Measurements from ENCODE around the gene ABCB11.
"Not testable (repeated sequence)": the region's sequence is repeated elsewhere in the genome, so short reads cannot be mapped to it uniquely, and the experiment has no call there.

ABCB11 gene

DNA sequence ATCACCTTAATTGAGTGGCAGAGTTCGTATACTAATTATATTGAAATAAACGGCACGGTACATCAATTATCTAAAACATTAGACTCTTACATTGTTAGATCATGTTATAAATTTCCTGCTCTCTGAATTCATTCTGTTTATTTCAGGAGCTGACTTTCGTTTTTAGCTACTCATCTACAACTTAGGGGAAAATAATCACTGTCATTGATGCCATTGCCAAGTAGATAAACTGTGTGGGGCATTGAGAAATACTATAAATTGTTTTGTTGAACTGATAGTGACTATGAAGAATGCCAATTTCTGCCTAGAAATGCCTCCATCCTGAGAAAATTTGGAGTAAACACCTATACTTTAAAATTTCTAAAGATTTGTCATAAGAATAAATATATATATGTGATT lies 17.5 kb downstream of the ABCB11 start:
- H3K79me2 ChIP-seq (ENCODE audit: low read length): no peaks in the 10 kb centered on the region
- no peaks in the 10 kb centered on the region for H3F3A ChIP-seq (ENCODE audit: insufficient read depth, low read length)
- TF ChIP-seq EZH2phosphoT487 (IDR thresholded peaks at IDR 0.05; ENCODE audit: low read length) (no peak), EZH2 (optimal IDR thresholded peaks at IDR 0.05; ENCODE audit: low read depth, low read length) (no peak)
- TF ChIP-seq, protein P1, sequence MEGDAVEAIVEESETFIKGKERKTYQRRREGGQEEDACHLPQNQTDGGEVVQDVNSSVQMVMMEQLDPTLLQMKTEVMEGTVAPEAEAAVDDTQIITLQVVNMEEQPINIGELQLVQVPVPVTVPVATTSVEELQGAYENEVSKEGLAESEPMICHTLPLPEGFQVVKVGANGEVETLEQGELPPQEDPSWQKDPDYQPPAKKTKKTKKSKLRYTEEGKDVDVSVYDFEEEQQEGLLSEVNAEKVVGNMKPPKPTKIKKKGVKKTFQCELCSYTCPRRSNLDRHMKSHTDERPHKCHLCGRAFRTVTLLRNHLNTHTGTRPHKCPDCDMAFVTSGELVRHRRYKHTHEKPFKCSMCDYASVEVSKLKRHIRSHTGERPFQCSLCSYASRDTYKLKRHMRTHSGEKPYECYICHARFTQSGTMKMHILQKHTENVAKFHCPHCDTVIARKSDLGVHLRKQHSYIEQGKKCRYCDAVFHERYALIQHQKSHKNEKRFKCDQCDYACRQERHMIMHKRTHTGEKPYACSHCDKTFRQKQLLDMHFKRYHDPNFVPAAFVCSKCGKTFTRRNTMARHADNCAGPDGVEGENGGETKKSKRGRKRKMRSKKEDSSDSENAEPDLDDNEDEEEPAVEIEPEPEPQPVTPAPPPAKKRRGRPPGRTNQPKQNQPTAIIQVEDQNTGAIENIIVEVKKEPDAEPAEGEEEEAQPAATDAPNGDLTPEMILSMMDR (IDR thresholded peaks at IDR 0.05; ENCODE audit: low read length): no peak
- no peak overlapping the region for H3K4me2 ChIP-seq (ENCODE audit: low read depth, low read length)
- no peaks in the 10 kb centered on the region for H3K27me3 ChIP-seq (replicated peaks; ENCODE audit: insufficient read depth, low read length)
- no peak overlapping the region for H3K27ac ChIP-seq (ENCODE audit: low read length)
- H3K36me3 ChIP-seq (replicated peaks; ENCODE audit: insufficient read depth, low read length): no peaks in the 10 kb centered on the region
- no peak for DNase-seq
- no peak overlapping the region for H3K4me3 ChIP-seq (ENCODE audit: low read length)
- no peak overlapping the region for H2AFZ ChIP-seq (ENCODE audit: low read length)
- no peaks in the 10 kb centered on the region for H4K20me1 ChIP-seq (ENCODE audit: insufficient read depth, low read length)
- no peaks in the 10 kb centered on the region for H3K4me1 ChIP-seq (ENCODE audit: low read length)
- H3K9me3 ChIP-seq (replicated peaks; ENCODE audit: insufficient read depth, low read length): no peaks in the 10 kb centered on the region
- no peaks in the 10 kb centered on the region for H3K9me2 ChIP-seq (replicated peaks; ENCODE audit: insufficient read depth, low read length)
- H3K9ac ChIP-seq (ENCODE audit: low read length): no peak overlapping the region

DNA sequence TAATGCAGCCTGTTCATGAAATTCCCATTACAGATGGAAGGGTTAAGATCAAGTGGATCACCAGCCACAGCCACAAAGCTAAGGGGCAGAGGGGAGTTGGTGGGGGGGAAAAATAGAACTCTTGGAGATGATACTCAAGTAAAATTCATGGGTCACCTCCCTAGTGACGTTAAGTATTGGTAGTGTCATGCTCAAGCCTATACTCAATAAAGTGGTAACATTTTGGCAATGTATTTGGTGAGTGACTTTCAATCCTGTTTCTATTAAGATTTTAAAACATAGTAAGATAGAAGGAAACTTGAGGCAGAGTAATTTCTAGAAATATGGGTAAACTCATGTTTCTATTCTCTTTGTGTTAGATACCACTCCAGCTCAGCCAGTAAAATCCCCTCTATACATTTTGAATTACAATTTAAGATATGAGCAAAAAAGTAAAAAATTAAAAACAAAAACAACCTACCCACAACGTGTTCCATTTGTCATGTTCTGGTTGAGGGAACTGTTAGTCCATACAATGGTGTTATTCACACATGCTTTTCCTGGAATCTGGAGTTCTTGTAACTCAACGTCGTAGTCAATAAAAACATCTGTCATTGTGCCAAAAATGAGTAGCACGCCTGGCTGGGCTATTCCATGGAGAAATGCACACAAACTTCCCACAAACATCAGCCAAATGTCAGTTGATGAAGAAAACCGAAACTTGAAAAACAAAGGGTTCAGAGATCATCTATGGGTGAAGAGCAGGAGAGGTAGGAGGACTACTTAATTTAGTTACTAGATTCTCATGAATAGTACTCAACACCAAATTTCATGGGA lies 18.1 kb downstream of the ABCB11 start:
- H3K4me2 ChIP-seq (ENCODE audit: low read depth, low read length): no peak overlapping the region
- TF ChIP-seq EZH2 (optimal IDR thresholded peaks at IDR 0.05; ENCODE audit: low read depth, low read length) (no peak), EZH2phosphoT487 (IDR thresholded peaks at IDR 0.05; ENCODE audit: low read length) (no peak)
- TF ChIP-seq, protein P1 (IDR thresholded peaks at IDR 0.05; ENCODE audit: low read length): no peak

DNA sequence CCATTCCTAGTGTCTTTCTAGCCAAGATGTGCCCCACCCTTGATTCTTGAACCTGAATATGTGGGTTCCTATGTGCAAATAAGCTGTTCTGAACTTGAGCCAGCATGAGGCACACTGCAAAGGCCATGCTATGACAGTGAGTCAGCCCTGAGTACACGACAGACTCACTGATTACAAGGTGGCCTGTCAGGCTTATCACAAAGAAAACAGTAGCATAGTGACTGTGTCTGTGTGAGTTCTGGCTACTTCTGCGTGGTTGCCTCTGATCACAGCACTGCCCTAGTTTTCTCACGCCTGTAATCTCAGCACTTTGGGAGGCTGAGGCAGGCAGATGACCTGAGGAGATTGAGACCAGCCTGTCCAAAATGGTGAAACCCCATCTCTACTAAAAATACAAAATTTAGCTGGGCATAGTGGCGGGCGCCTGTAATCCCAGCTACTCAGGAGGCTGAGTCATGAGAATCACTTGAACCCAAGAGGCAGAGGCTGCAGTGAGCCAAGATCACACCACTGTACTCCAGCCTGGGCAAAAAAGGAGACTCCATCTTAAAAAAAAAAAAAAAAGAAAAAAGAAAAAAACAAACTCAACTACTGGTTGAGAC lies 18.8 kb downstream of the ABCB11 start:
- not testable (repeated sequence) for DNase-seq; H4K20me1 ChIP-seq (ENCODE audit: insufficient read depth, low read length); H3K79me2 ChIP-seq (ENCODE audit: low read length); H3K27me3 ChIP-seq (replicated peaks; ENCODE audit: insufficient read depth, low read length); H3K4me1 ChIP-seq (ENCODE audit: low read length); H3F3A ChIP-seq (ENCODE audit: insufficient read depth, low read length); H2AFZ ChIP-seq (ENCODE audit: low read length); H3K27ac ChIP-seq (ENCODE audit: low read length); H3K9me2 ChIP-seq (replicated peaks; ENCODE audit: insufficient read depth, low read length); H3K36me3 ChIP-seq (replicated peaks; ENCODE audit: insufficient read depth, low read length); H3K4me3 ChIP-seq (ENCODE audit: low read length); H3K9ac ChIP-seq (ENCODE audit: low read length); H3K4me2 ChIP-seq (ENCODE audit: low read depth, low read length); H3K9me3 ChIP-seq (replicated peaks; ENCODE audit: insufficient read depth, low read length)

More for the DNA sequence above, 18.1 kb downstream of the ABCB11 start:
- Histone ChIP-seq H3K9me3 (replicated peaks; ENCODE audit: insufficient read depth, low read length) (no peaks in the 10 kb centered on the region), H3K27ac (ENCODE audit: low read length) (no peak overlapping the region), H3K9ac (ENCODE audit: low read length) (no peak overlapping the region), H3K36me3 (replicated peaks; ENCODE audit: insufficient read depth, low read length) (no peaks in the 10 kb centered on the region), H3K27me3 (replicated peaks; ENCODE audit: insufficient read depth, low read length) (no peaks in the 10 kb centered on the region), H3K9me2 (replicated peaks; ENCODE audit: insufficient read depth, low read length) (no peaks in the 10 kb centered on the region), H2AFZ (ENCODE audit: low read length) (no peak overlapping the region), H3K4me1 (ENCODE audit: low read length) (no peaks in the 10 kb centered on the region), H4K20me1 (ENCODE audit: insufficient read depth, low read length) (no peaks in the 10 kb centered on the region), H3K4me3 (ENCODE audit: low read length) (no peak overlapping the region), H3F3A (ENCODE audit: insufficient read depth, low read length) (no peaks in the 10 kb centered on the region), H3K79me2 (ENCODE audit: low read length) (no peaks in the 10 kb centered on the region)
- no peak for DNase-seq

DNA sequence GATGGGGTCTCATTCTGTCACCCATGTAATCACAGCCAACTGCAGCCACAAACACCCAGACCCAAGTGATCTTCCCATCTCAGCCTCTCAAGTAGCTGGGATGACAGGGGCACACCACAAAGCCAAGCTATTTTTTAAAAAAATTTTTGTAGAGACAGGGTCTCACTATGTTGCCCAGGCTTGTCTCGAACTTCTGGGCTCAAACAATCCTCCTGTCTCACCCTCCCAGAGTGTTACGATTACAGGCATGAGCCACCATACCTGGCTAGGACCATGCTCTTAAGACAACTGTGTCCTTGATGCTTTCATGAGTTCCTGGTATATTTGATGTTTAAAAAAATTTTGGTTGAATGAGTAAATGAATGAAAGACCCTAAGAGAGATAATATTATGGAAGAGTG lies 19.4 kb downstream of the ABCB11 start:
- no peak overlapping the region for H3K4me2 ChIP-seq (ENCODE audit: low read depth, low read length)

More for the DNA sequence above, 19.4 kb downstream of the ABCB11 start:
- Histone ChIP-seq H3K9ac (ENCODE audit: low read length) (no peak overlapping the region), H3K36me3 (replicated peaks; ENCODE audit: insufficient read depth, low read length) (no peaks in the 10 kb centered on the region), H3K27me3 (replicated peaks; ENCODE audit: insufficient read depth, low read length) (no peaks in the 10 kb centered on the region), H4K20me1 (ENCODE audit: insufficient read depth, low read length) (no peaks in the 10 kb centered on the region), H3K4me1 (ENCODE audit: low read length) (no peaks in the 10 kb centered on the region), H3K4me3 (ENCODE audit: low read length) (no peak overlapping the region), H3K79me2 (ENCODE audit: low read length) (no peaks in the 10 kb centered on the region), H3K27ac (ENCODE audit: low read length) (no peak overlapping the region), H2AFZ (ENCODE audit: low read length) (no peak overlapping the region), H3K9me2 (replicated peaks; ENCODE audit: insufficient read depth, low read length) (no peaks in the 10 kb centered on the region), H3K9me3 (replicated peaks; ENCODE audit: insufficient read depth, low read length) (no peaks in the 10 kb centered on the region), H3F3A (ENCODE audit: insufficient read depth, low read length) (no peaks in the 10 kb centered on the region)
- no peak for TF ChIP-seq EZH2 (optimal IDR thresholded peaks at IDR 0.05; ENCODE audit: low read depth, low read length)
- TF ChIP-seq, protein P1 (IDR thresholded peaks at IDR 0.05; ENCODE audit: low read length): no peak
- TF ChIP-seq EZH2phosphoT487 (IDR thresholded peaks at IDR 0.05; ENCODE audit: low read length): no peak
- DNase-seq: no peak
